IMR-90 (cell line): ENCODE measurements around the gene CMSS1. TPM values are rescaled to one million over a fixed set of nuclear protein-coding genes. Genes with fewer than 3 reads are reported as not detected.

ENCODE experiments used
- ATAC-seq: fragments of 200-7000 bp; cut with Tn5 transposase; 2 replicates; pipeline ENCODE4 v1.9.1; 2020; ENCODE audit warnings: low read depth, mild to moderate bottlenecking, moderate library complexity
- BruUV-seq: library from RNA; stranded (reverse); fragments of 400-500 nt; replicated peaks from 2 replicates; lab custom pipeline; 2021; lab: Mats Ljungman, UMichigan
- CTCF ChIA-PET: fragments of 300-600 bp; formaldehyde crosslinking; extraction: SDS; loops from one replicate; lab custom pipeline; 2021; ENCODE audit warnings: antibody characterized with exemption; lab: Yijun Ruan, JAX
- POLR2A ChIA-PET: fragments of 300-600 bp; sonication (Branson Sonifier 250); formaldehyde crosslinking; loops from one replicate; lab custom pipeline; 2022; ENCODE audit warnings: antibody characterized with exemption; ENCODE audit not compliant: unreplicated experiment; lab: Charles Lee
- DNase-seq: peaks from one replicate; pipeline ENCODE4 v3.0.0; 2013
- H2AFZ ChIP-seq: replicated peaks from 2 replicates; pipeline ENCODE3; 2013; ENCODE audit warnings: low read length, mild to moderate bottlenecking; ENCODE audit not compliant: poor library complexity
- H2AK5ac ChIP-seq: 2 replicates; pipeline ENCODE4 v1.6.1; 2013; ENCODE audit warnings: low read depth, low read length, inconsistent platforms
- H2AK9ac ChIP-seq: replicated peaks from 2 replicates; pipeline ENCODE3; 2013; ENCODE audit warnings: mild to moderate bottlenecking, low read depth, low read length, moderate library complexity; ENCODE audit not compliant: poor library complexity
- H2BK120ac ChIP-seq: 2 replicates; pipeline ENCODE4 v1.6.1; 2013; ENCODE audit warnings: low read depth, low read length, inconsistent platforms
- H2BK15ac ChIP-seq: 3 replicates; pipeline ENCODE4 v1.6.1; 2013; ENCODE audit warnings: low read depth, low read length, inconsistent platforms
- H2BK20ac ChIP-seq: 2 replicates; pipeline ENCODE4 v1.6.1; 2013; ENCODE audit warnings: low read depth, mild to moderate bottlenecking, inconsistent platforms, low read length, moderate library complexity
- H2BK5ac ChIP-seq: 2 replicates; pipeline ENCODE4 v1.6.1; 2013; ENCODE audit warnings: mild to moderate bottlenecking, low read depth, low read length, inconsistent platforms; ENCODE audit not compliant: poor library complexity, severe bottlenecking
- H3K14ac ChIP-seq: replicated peaks from 2 replicates; pipeline ENCODE4 v1.6.1; 2013; ENCODE audit warnings: low read depth, low read length, inconsistent platforms
- H3K18ac ChIP-seq: 2 replicates; pipeline ENCODE4 v1.6.1; 2013; ENCODE audit warnings: low read depth, low read length, control low read depth
- H3K23ac ChIP-seq: 2 replicates; pipeline ENCODE4 v1.6.1; 2013; ENCODE audit warnings: low read depth, low read length, inconsistent platforms
- H3K27ac ChIP-seq: 2 replicates; pipeline ENCODE4 v1.5.1; 2013; ENCODE audit warnings: mild to moderate bottlenecking, control low read depth, low read length; ENCODE audit not compliant: insufficient read depth
- H3K27me3 ChIP-seq: 2 replicates; pipeline ENCODE4 v1.6.1; 2013; ENCODE audit warnings: low read length; ENCODE audit not compliant: control insufficient read depth, insufficient read depth
- H3K36me3 ChIP-seq: 2 replicates; pipeline ENCODE4 v1.6.1; 2013; ENCODE audit warnings: low read length, mixed read lengths; ENCODE audit not compliant: control insufficient read depth, insufficient read depth
- H3K4ac ChIP-seq: 2 replicates; pipeline ENCODE4 v1.6.1; 2013; ENCODE audit warnings: low read depth, low read length, inconsistent platforms
- H3K4me1 ChIP-seq: 2 replicates; pipeline ENCODE4 v1.6.1; 2013; ENCODE audit warnings: low read length, mixed read lengths; ENCODE audit not compliant: control insufficient read depth, insufficient read depth
- H3K4me2 ChIP-seq: 2 replicates; pipeline ENCODE4 v1.6.1; 2013; ENCODE audit warnings: low read depth, mild to moderate bottlenecking, control low read depth, low read length, moderate library complexity
- H3K4me3 ChIP-seq: 2 replicates; pipeline ENCODE4 v1.5.1; 2013; ENCODE audit warnings: low read depth, mild to moderate bottlenecking, control low read depth, low read length, moderate library complexity; ENCODE audit not compliant: insufficient read depth
- H3K56ac ChIP-seq: 2 replicates; pipeline ENCODE4 v1.6.1; 2013; ENCODE audit warnings: low read length, inconsistent platforms; ENCODE audit not compliant: insufficient read depth; ENCODE audit errors: extremely low read depth
- H3K79me1 ChIP-seq, 2 experiments: 2 replicates each; pipeline ENCODE4 v1.6.1; 2013; ENCODE audit warnings: low read length in 2 of 2, inconsistent platforms in 1 of 2, low read depth in 1 of 2
- H3K9ac ChIP-seq: 2 replicates; pipeline ENCODE4 v1.6.1; 2013; ENCODE audit warnings: low read depth, low read length, control low read depth
- H3K9me1 ChIP-seq: 2 replicates; pipeline ENCODE4 v1.6.1; 2013; ENCODE audit warnings: low read length, inconsistent platforms; ENCODE audit not compliant: insufficient read depth
- H3K9me3 ChIP-seq: 2 replicates; pipeline ENCODE4 v1.6.1; 2013; ENCODE audit warnings: low read length; ENCODE audit not compliant: control insufficient read depth, insufficient read depth
- H4K20me1 ChIP-seq: 2 replicates; pipeline ENCODE4 v1.6.1; 2013; ENCODE audit warnings: low read length, inconsistent platforms; ENCODE audit not compliant: insufficient read depth
- H4K5ac ChIP-seq: 2 replicates; pipeline ENCODE4 v1.6.1; 2013; ENCODE audit warnings: mild to moderate bottlenecking, low read depth, low read length, control low read depth
- H4K8ac ChIP-seq, 2 experiments: 2 replicates each; pipeline ENCODE4 v1.6.1; 2013; ENCODE audit warnings: low read depth in 2 of 2, low read length in 2 of 2, control low read depth in 1 of 2, inconsistent platforms in 1 of 2
- H4K91ac ChIP-seq: 2 replicates; pipeline ENCODE4 v1.6.1; 2013; ENCODE audit warnings: low read depth, low read length, inconsistent platforms; ENCODE audit not compliant: insufficient read depth
- BHLHE40 ChIP-seq: fragments of 150-350 bp; IDR thresholded peaks from 2 replicates; pipeline ENCODE4 v1.6.1; 2016; ENCODE audit warnings: mild to moderate bottlenecking, low read depth, low read length
- CEBPB ChIP-seq: IDR thresholded peaks from 2 replicates; pipeline ENCODE4 v1.6.1; 2012; ENCODE audit warnings: low read depth, low read length, improper control_type of control experiment
- CHD1 ChIP-seq: IDR thresholded peaks from 2 replicates; pipeline ENCODE4 v1.6.1; 2012; ENCODE audit warnings: low read depth, low read length, improper control_type of control experiment
- FOS ChIP-seq: fragments of 150-350 bp; IDR thresholded peaks from 2 replicates; pipeline ENCODE4 v1.6.1; 2016; ENCODE audit warnings: low read depth, low read length
- MAFK ChIP-seq: IDR thresholded peaks from 2 replicates; pipeline ENCODE4 v1.6.1; 2012; ENCODE audit warnings: low read depth, low read length, improper control_type of control experiment
- MAZ ChIP-seq: IDR thresholded peaks from 2 replicates; pipeline ENCODE4 v1.6.1; 2012; ENCODE audit warnings: low read depth, mild to moderate bottlenecking, low read length, improper control_type of control experiment, moderate library complexity, borderline replicate concordance
- MXI1 ChIP-seq: IDR thresholded peaks from 2 replicates; pipeline ENCODE4 v1.6.1; 2012; ENCODE audit warnings: low read depth, mild to moderate bottlenecking, low read length, moderate library complexity, borderline replicate concordance
- NFE2L2 ChIP-seq: fragments of 150-350 bp; IDR thresholded peaks from 2 replicates; pipeline ENCODE4 v1.6.1; 2016; ENCODE audit warnings: low read depth, mild to moderate bottlenecking, low read length
- POLR2A ChIP-seq: IDR thresholded peaks from 2 replicates; pipeline ENCODE4 v1.6.1; 2012; ENCODE audit warnings: mild to moderate bottlenecking, low read depth, low read length
- RAD21 ChIP-seq: IDR thresholded peaks from 2 replicates; pipeline ENCODE4 v1.6.1; 2012; ENCODE audit warnings: low read length, improper control_type of control experiment
- RCOR1 ChIP-seq: IDR thresholded peaks from 2 replicates; pipeline ENCODE4 v1.6.1; 2012; ENCODE audit warnings: mild to moderate bottlenecking, low read length, improper control_type of control experiment; ENCODE audit not compliant: insufficient replicate concordance
- RFX5 ChIP-seq: IDR thresholded peaks from 2 replicates; pipeline ENCODE4 v1.8.0; 2012; ENCODE audit warnings: low read depth, mild to moderate bottlenecking, low read length, moderate library complexity
- SMC3 ChIP-seq: fragments of 150-350 bp; IDR thresholded peaks from 2 replicates; pipeline ENCODE4 v1.6.1; 2016; ENCODE audit warnings: low read depth, mild to moderate bottlenecking, antibody characterized with exemption, low read length, moderate library complexity
- WGBS, 2 experiments: methylation state at CpG; one replicate each; pipeline versions ENCODE4 v1.1.5 to v1.1.7; 2013; ENCODE audit warnings: missing lambda C conversion rate in 2 of 2; ENCODE audit not compliant: insufficient read length in 1 of 2; ENCODE audit errors: extremely low coverage in 2 of 2; 5-methylcytosine and 5-hydroxymethylcytosine counted together
- dilution Hi-C: fragments of 300-500 bp; cut with HindIII; formaldehyde crosslinking; loops from one replicate; pipeline ENCODE4 v1.14.3; 2018; ENCODE audit warnings: low sequenced_read_pairs; ENCODE audit not compliant: unreplicated experiment
- in situ Hi-C: fragments of 300-500 bp; cut with MboI; formaldehyde crosslinking; loops from 3 replicates; pipeline ENCODE4 v1.14.3; 2019; ENCODE audit warnings: low sequenced_read_pairs, inconsistent platforms, mixed read lengths
- intact Hi-C: fragments of 100-400 bp; cut with micrococcal nuclease; formaldehyde crosslinking; loops from 2 replicates; pipeline ENCODE4 v1.10.0; 2022
- polyA plus RNA-seq, 3 experiments: library from polyadenylated mRNA; depleted of rRNA; stranded (reverse); fragments of >200 nt; gene quantifications; 2 replicates each; pipeline ENCODE4 v1.2.3, GENCODE V29; 2012; ENCODE audit warnings: low replicate concordance in 1 of 3
- total RNA-seq: library from RNA; depleted of rRNA; stranded (reverse); fragments of >200 nt; gene quantifications from 2 replicates; pipeline ENCODE4 v1.2.3, GENCODE V29; 2012
- TF ChIP-seq, protein P1 (sequence below): fragments of 150-350 bp; IDR thresholded peaks from 2 replicates; pipeline ENCODE4 v1.6.1; 2016; ENCODE audit warnings: low read depth, mild to moderate bottlenecking, low read length, moderate library complexity, borderline replicate concordance
- TF ChIP-seq, protein P2 (sequence below): fragments of 150-350 bp; IDR thresholded peaks from 2 replicates; pipeline ENCODE4 v1.6.1; 2017; ENCODE audit warnings: mild to moderate bottlenecking, antibody characterized with exemption, low read length, low read depth
- TF ChIP-seq, protein P3 (sequence below): conservative IDR thresholded peaks from 2 replicates; pipeline ENCODE4 v1.5.1; 2012; ENCODE audit warnings: mild to moderate bottlenecking, low read depth, low read length, improper control_type of control experiment

Gene CMSS1
- total and polyA plus RNA-seq, 2 of the 4 experiments (the other 2 are of a cell fraction): 12.5 to 13.6 TPM

DNA sequence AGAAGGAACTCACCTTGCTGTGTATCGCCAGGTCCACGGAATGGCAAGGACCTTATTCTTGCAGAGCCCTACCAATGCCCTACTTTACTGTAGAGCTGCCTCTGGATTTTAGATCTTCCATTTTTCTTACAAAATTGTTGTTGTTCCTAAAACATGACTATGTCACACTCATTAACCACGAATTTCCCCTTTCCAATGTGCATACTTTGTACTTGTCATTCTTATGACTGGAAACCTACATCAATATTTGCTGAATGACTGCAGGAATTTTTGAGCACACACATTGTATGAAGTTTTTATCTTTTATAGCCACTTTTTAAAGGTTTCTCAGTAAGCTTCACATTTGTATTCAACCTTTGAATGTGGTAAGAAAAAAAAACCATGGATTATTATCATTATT, 35.9 kb upstream of the CMSS1 start:
- in situ Hi-C loops (no loop called here), intact Hi-C loops (no loop called here), dilution Hi-C loops (no loop called here)
- H3K79me1 ChIP-seq: peaks cover 0 to 8% of the 10 kb centered on the region in 2 experiments; a peak in 1 of 4 replicates
- no peaks in the 10 kb centered on the region for H3K9me3 ChIP-seq
- H3K4me1 ChIP-seq: peaks cover 12% of the 10 kb centered on the region; the same call in 1 of the 2 replicates
- no peaks in the 10 kb centered on the region; the same call in 1 of the 2 replicates for H3K36me3 ChIP-seq
- no peak overlapping the region; the same call in 1 of the 2 replicates for H4K5ac ChIP-seq
- no peak overlapping the region for H3K4me3 ChIP-seq
- H2BK120ac ChIP-seq: peak overlapping the region; percentile 22
- no peaks in the 10 kb centered on the region for H3K27me3 ChIP-seq
- H2BK20ac ChIP-seq: peak overlapping the region; percentile 16
- TF ChIP-seq MAFK (no peak), POLR2A (no peak), BHLHE40 (no peak), RCOR1 (no peak), NFE2L2 (no peak), FOS (no peak), MXI1 (no peak), RFX5 (no peak), SMC3 (no peak), CEBPB (no peak), RAD21 (no peak), MAZ (no peak), CHD1 (no peak)
- TF ChIP-seq, protein P1, sequence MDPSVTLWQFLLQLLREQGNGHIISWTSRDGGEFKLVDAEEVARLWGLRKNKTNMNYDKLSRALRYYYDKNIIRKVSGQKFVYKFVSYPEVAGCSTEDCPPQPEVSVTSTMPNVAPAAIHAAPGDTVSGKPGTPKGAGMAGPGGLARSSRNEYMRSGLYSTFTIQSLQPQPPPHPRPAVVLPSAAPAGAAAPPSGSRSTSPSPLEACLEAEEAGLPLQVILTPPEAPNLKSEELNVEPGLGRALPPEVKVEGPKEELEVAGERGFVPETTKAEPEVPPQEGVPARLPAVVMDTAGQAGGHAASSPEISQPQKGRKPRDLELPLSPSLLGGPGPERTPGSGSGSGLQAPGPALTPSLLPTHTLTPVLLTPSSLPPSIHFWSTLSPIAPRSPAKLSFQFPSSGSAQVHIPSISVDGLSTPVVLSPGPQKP: no peak
- TF ChIP-seq, protein P2, sequence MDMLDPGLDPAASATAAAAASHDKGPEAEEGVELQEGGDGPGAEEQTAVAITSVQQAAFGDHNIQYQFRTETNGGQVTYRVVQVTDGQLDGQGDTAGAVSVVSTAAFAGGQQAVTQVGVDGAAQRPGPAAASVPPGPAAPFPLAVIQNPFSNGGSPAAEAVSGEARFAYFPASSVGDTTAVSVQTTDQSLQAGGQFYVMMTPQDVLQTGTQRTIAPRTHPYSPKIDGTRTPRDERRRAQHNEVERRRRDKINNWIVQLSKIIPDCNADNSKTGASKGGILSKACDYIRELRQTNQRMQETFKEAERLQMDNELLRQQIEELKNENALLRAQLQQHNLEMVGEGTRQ: no peak
- TF ChIP-seq, protein P3, sequence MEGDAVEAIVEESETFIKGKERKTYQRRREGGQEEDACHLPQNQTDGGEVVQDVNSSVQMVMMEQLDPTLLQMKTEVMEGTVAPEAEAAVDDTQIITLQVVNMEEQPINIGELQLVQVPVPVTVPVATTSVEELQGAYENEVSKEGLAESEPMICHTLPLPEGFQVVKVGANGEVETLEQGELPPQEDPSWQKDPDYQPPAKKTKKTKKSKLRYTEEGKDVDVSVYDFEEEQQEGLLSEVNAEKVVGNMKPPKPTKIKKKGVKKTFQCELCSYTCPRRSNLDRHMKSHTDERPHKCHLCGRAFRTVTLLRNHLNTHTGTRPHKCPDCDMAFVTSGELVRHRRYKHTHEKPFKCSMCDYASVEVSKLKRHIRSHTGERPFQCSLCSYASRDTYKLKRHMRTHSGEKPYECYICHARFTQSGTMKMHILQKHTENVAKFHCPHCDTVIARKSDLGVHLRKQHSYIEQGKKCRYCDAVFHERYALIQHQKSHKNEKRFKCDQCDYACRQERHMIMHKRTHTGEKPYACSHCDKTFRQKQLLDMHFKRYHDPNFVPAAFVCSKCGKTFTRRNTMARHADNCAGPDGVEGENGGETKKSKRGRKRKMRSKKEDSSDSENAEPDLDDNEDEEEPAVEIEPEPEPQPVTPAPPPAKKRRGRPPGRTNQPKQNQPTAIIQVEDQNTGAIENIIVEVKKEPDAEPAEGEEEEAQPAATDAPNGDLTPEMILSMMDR: no peak
- ChIA-PET POLR2A (no interaction called here), CTCF (interaction anchor here (1.5 kb wide), 1 partner anchor 8 kb away, joined by 4 read pairs; no protein-coding TSS in a partner anchor)
- H3K18ac ChIP-seq: peak overlapping the region; percentile 83; the same call in 1 of the 2 replicates
- peak overlapping the region; percentile 5; the same call in 1 of the 3 replicates for H2BK15ac ChIP-seq
- no peak overlapping the region for H3K9ac ChIP-seq
- no peak overlapping the region for H3K4me2 ChIP-seq
- ATAC-seq: no peak
- peak overlapping the region; percentile 36 for H2BK5ac ChIP-seq
- DNase-seq: peak; percentile 55
- BruUV-seq: no TSS peak
- H4K20me1 ChIP-seq: no peaks in the 10 kb centered on the region
- no CpG with 5 or more reads among the region's 3 CpGs for WGBS, 2 experiments
- H3K23ac ChIP-seq: peak overlapping the region; percentile 4; the same call in 1 of the 2 replicates
- no peak overlapping the region for H2AFZ ChIP-seq
- no peak overlapping the region for H3K56ac ChIP-seq
- no peak overlapping the region for H2AK9ac ChIP-seq
- peak overlapping the region; percentile 7; the same call in 1 of the 2 replicates for H3K14ac ChIP-seq
- peak overlapping the region; percentile 38; the same call in 1 of the 2 replicates for H2AK5ac ChIP-seq
- H3K27ac ChIP-seq: no peak overlapping the region
- H3K4ac ChIP-seq: no peak overlapping the region; the same call in 1 of the 2 replicates
- peak overlapping the region; percentile 12; the same call in 1 of the 2 replicates for H4K91ac ChIP-seq
- peak overlapping the region in 1 of 2 experiments; percentile 59; a peak in 2 of 4 replicates for H4K8ac ChIP-seq
- peaks cover 3% of the 10 kb centered on the region; the same call in 1 of the 2 replicates for H3K9me1 ChIP-seq
